Sigmoid colon (tissue), 4 donors: Measurements from ENCODE around the gene ZNF23.

Experiments used
- CTCF ChIP-seq, 4 experiments: fragments of 450-650 bp in 3 of 4; fragments of 200-600 bp in 1 of 4; IDR thresholded peaks; one replicate each; pipeline ENCODE4 v1.5.1; 2016 to 2019; ENCODE audit warnings: antibody characterized with exemption in 4 of 4, mild to moderate bottlenecking in 3 of 4, moderate library complexity in 2 of 4
- EP300 ChIP-seq, 4 donors: sonication (generic); formaldehyde crosslinking; IDR thresholded peaks; one replicate each; pipeline ENCODE4 v1.6.1; 2017; ENCODE audit warnings: antibody characterized with exemption in 4 of 4
- POLR2A ChIP-seq, 2 donors: fragments of 450-650 bp; IDR thresholded peaks; one replicate each; pipeline ENCODE4 v1.6.1; 2016; ENCODE audit warnings: antibody characterized with exemption in 2 of 2, mild to moderate bottlenecking in 2 of 2, moderate library complexity in 2 of 2

- no peak for TF ChIP-seq CTCF (IDR thresholded peaks at IDR 0.05)
- no peak for TF ChIP-seq EP300 (IDR thresholded peaks at IDR 0.05)
- no peak for TF ChIP-seq POLR2A (IDR thresholded peaks at IDR 0.05)
These were observed 33.2 kb downstream of the ZNF23 start for GRCh38 chr16:71428883-71429282.
